Caco-2 (cell line): ENCODE measurements around the gene LUC7L3. TPM values are rescaled to one million over a fixed set of nuclear protein-coding genes. Genes with fewer than 3 reads are reported as not detected.

Experiments used
- BruUV-seq: library from RNA; stranded (reverse); fragments of 400-500 nt; replicated peaks from 2 replicates; lab custom pipeline; 2021; lab: Mats Ljungman, UMichigan
- CTCF ChIA-PET: fragments of 300-600 bp; sonication (Branson Sonifier 250); formaldehyde crosslinking; loops from one replicate; lab custom pipeline; 2022; ENCODE audit warnings: antibody characterized with exemption; lab: Charles Lee
- POLR2A ChIA-PET: fragments of 300-600 bp; sonication (Branson Sonifier 250); formaldehyde crosslinking; loops from one replicate; lab custom pipeline; 2022; ENCODE audit warnings: antibody characterized with exemption; lab: Charles Lee
- DNase-seq, 2 experiments: peaks; one replicate each; pipeline versions ENCODE4 v3.0.0 to v3.0.0-alpha.2; 2020 to 2022
- H3K27me3 ChIP-seq: replicated peaks from 2 replicates; pipeline ENCODE4 v1.6.0; 2011; ENCODE audit warnings: low read length; ENCODE audit not compliant: control insufficient read depth, insufficient read depth
- H3K36me3 ChIP-seq: 2 replicates; pipeline ENCODE4 v1.5.1; 2011; ENCODE audit warnings: low read length; ENCODE audit not compliant: control insufficient read depth, insufficient read depth
- H3K4me1 ChIP-seq: fragments of 250-450 bp; sonication (Bioruptor Pico); 2 replicates; pipeline ENCODE4 v1.5.1; 2020; ENCODE audit warnings: mild to moderate bottlenecking
- H3K4me3 ChIP-seq: 2 replicates; pipeline ENCODE4 v1.5.1; 2011; ENCODE audit warnings: low read depth, mild to moderate bottlenecking, control low read depth, low read length
- H3K9me3 ChIP-seq: fragments of 250-450 bp; sonication (Bioruptor Pico); 2 replicates; pipeline ENCODE4 v1.5.1; 2020; ENCODE audit warnings: mild to moderate bottlenecking, moderate library complexity
- H3K27ac Mint-ChIP-seq: one replicate; pipeline ENCODE4 v1.8.0; 2022; ENCODE audit warnings: mixed read lengths; ENCODE audit not compliant: unreplicated experiment
- H3K27me3 Mint-ChIP-seq: one replicate; pipeline ENCODE4 v1.8.0; 2022; ENCODE audit warnings: mixed read lengths; ENCODE audit not compliant: insufficient read depth, unreplicated experiment
- H3K36me3 Mint-ChIP-seq: one replicate; pipeline ENCODE4 v1.8.0; 2022; ENCODE audit warnings: mild to moderate bottlenecking, mixed read lengths; ENCODE audit not compliant: insufficient read depth, unreplicated experiment
- H3K4me1 Mint-ChIP-seq: one replicate; pipeline ENCODE4 v1.8.0; 2022; ENCODE audit warnings: low read depth, mixed read lengths; ENCODE audit not compliant: unreplicated experiment
- H3K4me3 Mint-ChIP-seq: one replicate; pipeline ENCODE4 v1.8.0; 2022; ENCODE audit warnings: mild to moderate bottlenecking, moderate library complexity, mixed read lengths; ENCODE audit not compliant: unreplicated experiment
- H3K9me3 Mint-ChIP-seq: one replicate; pipeline ENCODE4 v1.8.0; 2022; ENCODE audit warnings: mixed read lengths; ENCODE audit not compliant: unreplicated experiment
- CTCF ChIP-seq, 2 experiments: fragments of 200-600 bp in 1 of 2; IDR thresholded peaks; 1 replicate in 1 of 2; 2 replicates in 1 of 2; pipeline versions ENCODE4 v1.5.1 to v1.8.0; 2011 to 2022; ENCODE audit warnings: antibody characterized with exemption in 1 of 2, control low read depth in 1 of 2, inconsistent platforms in 1 of 2, low read depth in 1 of 2, low read length in 1 of 2, mild to moderate bottlenecking in 1 of 2, moderate library complexity in 1 of 2; ENCODE audit not compliant: insufficient read depth in 1 of 2, severe bottlenecking in 1 of 2, unreplicated experiment in 1 of 2
- intact Hi-C: fragments of 100-400 bp; cut with micrococcal nuclease; formaldehyde crosslinking; loops from one replicate; pipeline ENCODE4 v1.10.0; 2022; ENCODE audit not compliant: unreplicated experiment
- total RNA-seq: library from RNA; stranded (reverse); gene quantifications from 2 replicates; pipeline ENCODE4 v1.2.3, GENCODE V29; 2022

LUC7L3 gene
- total RNA-seq, 1 experiment from 2014 or later, result 287 TPM

- peaks cover 26% of the 10 kb centered on the region for H3K36me3 ChIP-seq
- CTCF ChIA-PET, result interaction anchor here (0.7 kb wide), 1 partner anchor 46 kb away, joined by 3 read pairs; no protein-coding TSS in a partner anchor
- no TSS peak for BruUV-seq
Observed at GRCh38 chr17:50739098-50739497, 19.7 kb downstream of the LUC7L3 start.

GRCh38 chr17:50745631-50746030, 26.2 kb downstream of the LUC7L3 start:
- Mint-ChIP-seq H3K9me3 (no peaks in the 10 kb centered on the region), H3K27ac (no peak overlapping the region), H3K27me3 (no peaks in the 10 kb centered on the region), H3K4me1 (no peaks in the 10 kb centered on the region), H3K4me3 (no peak overlapping the region), H3K36me3 (peaks cover 98% of the 10 kb centered on the region)
- peaks cover 22% of the 10 kb centered on the region for H3K36me3 ChIP-seq
- intact Hi-C loops, result no loop called here
- no peak for TF ChIP-seq CTCF (IDR thresholded peaks at IDR 0.05; ENCODE audit: insufficient read depth in 1 of 2, low read depth in 1 of 2, low read length in 1 of 2, severe bottlenecking in 1 of 2, unreplicated experiment in 1 of 2)
- DNase-seq, result no peak
- BruUV-seq, result no TSS peak
- H3K27me3 ChIP-seq, result no peaks in the 10 kb centered on the region
- no peak overlapping the region for H3K4me3 ChIP-seq
- H3K9me3 ChIP-seq, result no peaks in the 10 kb centered on the region
- H3K4me1 ChIP-seq, result no peaks in the 10 kb centered on the region
- ChIA-PET CTCF (no interaction called here), POLR2A (no interaction called here)

More at GRCh38 chr17:50739098-50739497, 19.7 kb downstream of the LUC7L3 start:
- intact Hi-C loops, result loop anchor here (10.0 kb wide), 1 partner anchor 56 kb away; no protein-coding TSS in a partner anchor
- Mint-ChIP-seq H3K36me3 (peaks cover 92% of the 10 kb centered on the region), H3K27ac (no peak overlapping the region), H3K27me3 (no peaks in the 10 kb centered on the region), H3K9me3 (no peaks in the 10 kb centered on the region), H3K4me1 (peaks cover 7% of the 10 kb centered on the region), H3K4me3 (no peak overlapping the region)
- POLR2A ChIA-PET, result no interaction called here
- Histone ChIP-seq H3K27me3 (no peaks in the 10 kb centered on the region), H3K4me1 (no peaks in the 10 kb centered on the region), H3K4me3 (no peak overlapping the region), H3K9me3 (no peaks in the 10 kb centered on the region)
- no peak for TF ChIP-seq CTCF (IDR thresholded peaks at IDR 0.05; ENCODE audit: insufficient read depth in 1 of 2, low read depth in 1 of 2, low read length in 1 of 2, severe bottlenecking in 1 of 2, unreplicated experiment in 1 of 2)
- no peak for DNase-seq

- peaks cover 9% of the 10 kb centered on the region; the same call in 1 of the 2 replicates for H3K4me1 ChIP-seq
- no peaks in the 10 kb centered on the region for H3K9me3 ChIP-seq
- no TSS peak for BruUV-seq
- ChIA-PET POLR2A (no interaction called here), CTCF (no interaction called here)
- intact Hi-C loops, result no loop called here
- no peak for DNase-seq
- Mint-ChIP-seq H3K27ac (no peak overlapping the region), H3K9me3 (no peaks in the 10 kb centered on the region), H3K36me3 (peaks cover 96% of the 10 kb centered on the region), H3K4me1 (no peaks in the 10 kb centered on the region), H3K4me3 (no peak overlapping the region), H3K27me3 (no peaks in the 10 kb centered on the region)
- no peak overlapping the region for H3K4me3 ChIP-seq
- H3K36me3 ChIP-seq, result peaks cover 13% of the 10 kb centered on the region
- TF ChIP-seq CTCF (IDR thresholded peaks at IDR 0.05; ENCODE audit: insufficient read depth in 1 of 2, low read depth in 1 of 2, low read length in 1 of 2, severe bottlenecking in 1 of 2, unreplicated experiment in 1 of 2), result no peak
- H3K27me3 ChIP-seq, result no peaks in the 10 kb centered on the region
Observed at GRCh38 chr17:50749245-50749644, 29.8 kb downstream of the LUC7L3 start.
